ENCODE measurements around the gene DNTTIP2. TPM values are rescaled to one million over a fixed set of nuclear protein-coding genes. Genes with fewer than 3 reads are reported as not detected.
"Not testable (repeated sequence)": the region's sequence is repeated elsewhere in the genome, so short reads cannot be mapped to it uniquely, and the experiment has no call there.

The DNTTIP2 gene
- total RNA-seq, 1 donor from 2014 or later = 55.3 TPM

DNA sequence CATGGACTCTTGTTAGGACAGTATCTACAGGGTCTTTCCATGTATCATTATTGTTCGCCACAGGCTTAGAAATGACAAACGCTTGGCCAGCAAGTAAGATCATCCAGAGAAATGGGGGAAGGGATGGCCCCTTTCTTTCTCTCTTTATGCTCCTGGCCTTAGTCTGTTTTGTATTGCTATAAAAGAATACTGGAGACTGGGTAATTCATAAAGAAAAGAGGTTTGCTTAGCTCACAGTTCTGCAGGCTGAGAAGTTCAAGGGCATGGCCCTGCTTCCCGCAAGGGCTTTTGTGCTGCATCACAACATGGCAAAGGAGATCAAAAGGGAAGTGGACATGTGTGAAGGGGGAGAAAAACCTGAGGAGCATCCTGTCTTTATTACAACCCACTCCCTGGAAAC, 41.0 kb downstream of the DNTTIP2 start:
- peaks cover 19% of the 10 kb centered on the region for H3K9me3 Mint-ChIP-seq (ENCODE audit: unreplicated experiment)
- H3K4me3 ChIP-seq (ENCODE audit: insufficient read depth, low read depth, low read length) = no peak overlapping the region

DNA sequence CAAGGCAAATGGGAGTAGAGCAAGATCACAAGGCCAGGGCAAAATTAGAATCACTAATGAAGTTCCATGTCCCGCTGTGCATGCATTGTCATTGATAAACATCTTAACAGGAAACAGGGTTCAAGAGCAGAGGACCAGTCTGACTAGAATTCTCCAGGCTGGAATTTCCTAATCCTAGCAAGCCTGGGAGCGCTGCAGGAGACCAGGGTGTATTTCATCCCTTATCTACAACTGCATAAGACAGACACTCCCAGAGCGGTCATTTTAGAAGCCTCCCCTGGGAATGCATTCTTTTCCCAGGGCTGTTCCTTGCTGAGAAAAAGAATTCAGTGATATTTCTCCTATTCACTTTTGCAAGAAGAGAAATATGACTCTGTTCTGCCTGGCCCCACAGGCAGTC, 45.7 kb downstream of the DNTTIP2 start:
- H4K20me1 ChIP-seq (ENCODE audit: insufficient read depth, low read length); H3K27me3 ChIP-seq (ENCODE audit: insufficient read depth, low read length); H3K27ac ChIP-seq (ENCODE audit: low read depth, low read length); H3K27ac Mint-ChIP-seq (ENCODE audit: unreplicated experiment); H3K79me2 ChIP-seq (ENCODE audit: insufficient read depth, low read length); H3K4me1 Mint-ChIP-seq (ENCODE audit: low read depth, unreplicated experiment); H3K4me1 ChIP-seq (ENCODE audit: insufficient read depth, low read length); H3K9me3 ChIP-seq (ENCODE audit: insufficient read depth, low read depth, low read length); H3K36me3 ChIP-seq (ENCODE audit: insufficient read depth, low read length); H3K4me3 ChIP-seq (ENCODE audit: insufficient read depth, low read depth, low read length); H3K4me3 Mint-ChIP-seq (ENCODE audit: unreplicated experiment); H3K4me2 ChIP-seq (ENCODE audit: low read length); H2AFZ ChIP-seq (ENCODE audit: low read depth, low read length); H3K27me3 Mint-ChIP-seq (ENCODE audit: low read depth, unreplicated experiment); FAIRE-seq; H3K9ac ChIP-seq (ENCODE audit: low read length); DNase-seq (ENCODE audit: low read depth): not testable (repeated sequence)
- Mint-ChIP-seq H3K36me3 (ENCODE audit: low read depth, unreplicated experiment) (peaks cover 37% of the 10 kb centered on the region), H3K9me3 (ENCODE audit: unreplicated experiment) (peaks cover 36% of the 10 kb centered on the region)

More for the DNA sequence above, 41.0 kb downstream of the DNTTIP2 start:
- Mint-ChIP-seq H3K4me1 (ENCODE audit: low read depth, unreplicated experiment) (peaks cover 14% of the 10 kb centered on the region), H3K36me3 (ENCODE audit: low read depth, unreplicated experiment) (peaks cover 16% of the 10 kb centered on the region), H3K27me3 (ENCODE audit: low read depth, unreplicated experiment) (no peaks in the 10 kb centered on the region), H3K4me3 (ENCODE audit: unreplicated experiment) (no peak overlapping the region), H3K27ac (ENCODE audit: unreplicated experiment) (no peak overlapping the region)
- H3K9me3 ChIP-seq (ENCODE audit: insufficient read depth, low read depth, low read length) = no peaks in the 10 kb centered on the region
- TF ChIP-seq EZH2 (IDR thresholded peaks at IDR 0.05; ENCODE audit: insufficient read depth, low read length) = no peak
- TF ChIP-seq, protein P1, sequence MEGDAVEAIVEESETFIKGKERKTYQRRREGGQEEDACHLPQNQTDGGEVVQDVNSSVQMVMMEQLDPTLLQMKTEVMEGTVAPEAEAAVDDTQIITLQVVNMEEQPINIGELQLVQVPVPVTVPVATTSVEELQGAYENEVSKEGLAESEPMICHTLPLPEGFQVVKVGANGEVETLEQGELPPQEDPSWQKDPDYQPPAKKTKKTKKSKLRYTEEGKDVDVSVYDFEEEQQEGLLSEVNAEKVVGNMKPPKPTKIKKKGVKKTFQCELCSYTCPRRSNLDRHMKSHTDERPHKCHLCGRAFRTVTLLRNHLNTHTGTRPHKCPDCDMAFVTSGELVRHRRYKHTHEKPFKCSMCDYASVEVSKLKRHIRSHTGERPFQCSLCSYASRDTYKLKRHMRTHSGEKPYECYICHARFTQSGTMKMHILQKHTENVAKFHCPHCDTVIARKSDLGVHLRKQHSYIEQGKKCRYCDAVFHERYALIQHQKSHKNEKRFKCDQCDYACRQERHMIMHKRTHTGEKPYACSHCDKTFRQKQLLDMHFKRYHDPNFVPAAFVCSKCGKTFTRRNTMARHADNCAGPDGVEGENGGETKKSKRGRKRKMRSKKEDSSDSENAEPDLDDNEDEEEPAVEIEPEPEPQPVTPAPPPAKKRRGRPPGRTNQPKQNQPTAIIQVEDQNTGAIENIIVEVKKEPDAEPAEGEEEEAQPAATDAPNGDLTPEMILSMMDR (IDR thresholded peaks at IDR 0.05; ENCODE audit: insufficient read depth, low read depth, low read length) = no peak
- H3K9ac ChIP-seq (ENCODE audit: low read length) = no peak overlapping the region
- no peak overlapping the region for H2AFZ ChIP-seq (ENCODE audit: low read depth, low read length)
- DNase-seq (ENCODE audit: low read depth) (no peak), FAIRE-seq (no peak)
- no peaks in the 10 kb centered on the region for H4K20me1 ChIP-seq (ENCODE audit: insufficient read depth, low read length)
- peaks cover 8% of the 10 kb centered on the region for H3K4me1 ChIP-seq (ENCODE audit: insufficient read depth, low read length)
- H3K36me3 ChIP-seq (ENCODE audit: insufficient read depth, low read length) = no peaks in the 10 kb centered on the region
- H3K27me3 ChIP-seq (ENCODE audit: insufficient read depth, low read length) = no peaks in the 10 kb centered on the region
- no peaks in the 10 kb centered on the region for H3K79me2 ChIP-seq (ENCODE audit: insufficient read depth, low read length)
- H3K27ac ChIP-seq (ENCODE audit: low read depth, low read length) = no peak overlapping the region
- H3K4me2 ChIP-seq (ENCODE audit: low read length) = no peak overlapping the region

DNA sequence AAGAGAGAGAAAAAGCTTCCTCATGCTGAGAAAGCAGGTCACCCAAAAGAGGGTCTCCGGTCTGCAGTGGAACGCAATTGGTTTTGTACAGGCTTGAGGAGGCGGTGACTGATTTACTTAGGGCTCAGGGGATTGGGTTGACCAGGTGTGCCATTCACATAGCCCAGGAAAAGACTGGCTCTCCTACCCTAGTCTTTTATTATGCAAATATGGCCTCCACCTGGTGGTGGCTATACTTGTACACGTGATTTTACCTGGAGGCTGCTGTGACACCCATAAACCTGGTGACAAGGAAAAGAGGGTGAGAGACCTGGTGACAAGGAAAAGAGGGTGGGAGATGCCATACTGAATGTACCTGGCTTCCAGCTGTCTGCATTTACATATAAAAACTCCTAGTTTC, 49.9 kb downstream of the DNTTIP2 start:
- Histone ChIP-seq H3K9me3 (ENCODE audit: insufficient read depth, low read depth, low read length) (no peaks in the 10 kb centered on the region), H2AFZ (ENCODE audit: low read depth, low read length) (no peak overlapping the region), H3K4me1 (ENCODE audit: insufficient read depth, low read length) (peaks cover 5% of the 10 kb centered on the region), H3K36me3 (ENCODE audit: insufficient read depth, low read length) (no peaks in the 10 kb centered on the region), H3K9ac (ENCODE audit: low read length) (no peak overlapping the region), H4K20me1 (ENCODE audit: insufficient read depth, low read length) (no peaks in the 10 kb centered on the region), H3K27me3 (ENCODE audit: insufficient read depth, low read length) (no peaks in the 10 kb centered on the region), H3K4me3 (ENCODE audit: insufficient read depth, low read depth, low read length) (no peak overlapping the region), H3K79me2 (ENCODE audit: insufficient read depth, low read length) (no peaks in the 10 kb centered on the region), H3K4me2 (ENCODE audit: low read length) (no peak overlapping the region), H3K27ac (ENCODE audit: low read depth, low read length) (no peak overlapping the region)
- DNase-seq (ENCODE audit: low read depth) = no peak
- Mint-ChIP-seq H3K4me3 (ENCODE audit: unreplicated experiment) (no peak overlapping the region), H3K9me3 (ENCODE audit: unreplicated experiment) (peaks cover 23% of the 10 kb centered on the region), H3K36me3 (ENCODE audit: low read depth, unreplicated experiment) (peaks cover 26% of the 10 kb centered on the region), H3K4me1 (ENCODE audit: low read depth, unreplicated experiment) (peaks cover 19% of the 10 kb centered on the region), H3K27me3 (ENCODE audit: low read depth, unreplicated experiment) (peaks cover 4% of the 10 kb centered on the region), H3K27ac (ENCODE audit: unreplicated experiment) (no peak overlapping the region)
- TF ChIP-seq, protein P1 (IDR thresholded peaks at IDR 0.05; ENCODE audit: insufficient read depth, low read depth, low read length) = no peak
- TF ChIP-seq EZH2 (IDR thresholded peaks at IDR 0.05; ENCODE audit: insufficient read depth, low read length) = no peak
- no peak for FAIRE-seq
